Measurements from ENCODE around the gene THAP7.

GRCh38 chr22:20995329-20996030 is 6.4 kb downstream of the THAP7 start:
- TF ChIP-seq CTCF (conservative IDR thresholded peaks at IDR 0.05 in 1 of 2, IDR thresholded peaks at IDR 0.05 in 1 of 2; ENCODE audit: extremely low read depth in 1 of 2, insufficient read depth in 1 of 2, low read depth in 1 of 2, low read length in 2 of 2) = no peak
- no peak for TF ChIP-seq EZH2 (IDR thresholded peaks at IDR 0.05; ENCODE audit: borderline replicate concordance, low read length)
